ENCODE measurements around the gene PDZD4.

The PDZD4 gene

GRCh38 chrX:153866302-153867019, 36.1 kb upstream of the PDZD4 start:
- TF ChIP-seq, protein P1, sequence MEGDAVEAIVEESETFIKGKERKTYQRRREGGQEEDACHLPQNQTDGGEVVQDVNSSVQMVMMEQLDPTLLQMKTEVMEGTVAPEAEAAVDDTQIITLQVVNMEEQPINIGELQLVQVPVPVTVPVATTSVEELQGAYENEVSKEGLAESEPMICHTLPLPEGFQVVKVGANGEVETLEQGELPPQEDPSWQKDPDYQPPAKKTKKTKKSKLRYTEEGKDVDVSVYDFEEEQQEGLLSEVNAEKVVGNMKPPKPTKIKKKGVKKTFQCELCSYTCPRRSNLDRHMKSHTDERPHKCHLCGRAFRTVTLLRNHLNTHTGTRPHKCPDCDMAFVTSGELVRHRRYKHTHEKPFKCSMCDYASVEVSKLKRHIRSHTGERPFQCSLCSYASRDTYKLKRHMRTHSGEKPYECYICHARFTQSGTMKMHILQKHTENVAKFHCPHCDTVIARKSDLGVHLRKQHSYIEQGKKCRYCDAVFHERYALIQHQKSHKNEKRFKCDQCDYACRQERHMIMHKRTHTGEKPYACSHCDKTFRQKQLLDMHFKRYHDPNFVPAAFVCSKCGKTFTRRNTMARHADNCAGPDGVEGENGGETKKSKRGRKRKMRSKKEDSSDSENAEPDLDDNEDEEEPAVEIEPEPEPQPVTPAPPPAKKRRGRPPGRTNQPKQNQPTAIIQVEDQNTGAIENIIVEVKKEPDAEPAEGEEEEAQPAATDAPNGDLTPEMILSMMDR (conservative IDR thresholded peaks at IDR 0.05) = no peak
- no peak overlapping the region for H3K27ac ChIP-seq

DNA sequence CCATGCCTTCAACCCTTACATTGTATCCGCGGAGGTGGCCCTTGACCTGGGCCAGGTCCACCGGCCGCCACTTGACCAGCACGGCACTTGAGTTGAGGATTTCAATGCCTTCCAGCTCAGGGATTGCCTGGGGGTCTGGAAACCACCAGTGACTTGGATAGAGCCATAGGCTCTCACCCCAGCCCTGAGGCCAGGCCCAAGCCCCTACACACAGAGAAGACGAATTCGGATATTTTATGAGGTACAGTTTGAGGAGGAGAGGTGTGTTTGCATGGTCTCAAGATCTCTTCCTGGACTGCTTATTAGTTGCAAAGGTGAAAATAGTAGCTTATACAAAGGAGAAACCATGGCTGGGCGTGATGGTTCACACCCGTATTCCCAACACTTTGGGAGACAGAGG, 35.3 kb upstream of the PDZD4 start:
- TF ChIP-seq, protein P1 (conservative IDR thresholded peaks at IDR 0.05) = no peak
- no peak overlapping the region for H3K27ac ChIP-seq

GRCh38 chrX:153865321-153865580, 34.9 kb upstream of the PDZD4 start:
- TF ChIP-seq, protein P1 (conservative IDR thresholded peaks at IDR 0.05) = no peak
- no peak overlapping the region for H3K27ac ChIP-seq

GRCh38 chrX:153864561-153865320, 34.4 kb upstream of the PDZD4 start:
- TF ChIP-seq, protein P1 (conservative IDR thresholded peaks at IDR 0.05) = no peak
- H3K27ac ChIP-seq = no peak overlapping the region

GRCh38 chrX:153864101-153864500, 33.8 kb upstream of the PDZD4 start:
- no peak overlapping the region for H3K27ac ChIP-seq
- TF ChIP-seq, protein P1 (conservative IDR thresholded peaks at IDR 0.05) = no peak

DNA sequence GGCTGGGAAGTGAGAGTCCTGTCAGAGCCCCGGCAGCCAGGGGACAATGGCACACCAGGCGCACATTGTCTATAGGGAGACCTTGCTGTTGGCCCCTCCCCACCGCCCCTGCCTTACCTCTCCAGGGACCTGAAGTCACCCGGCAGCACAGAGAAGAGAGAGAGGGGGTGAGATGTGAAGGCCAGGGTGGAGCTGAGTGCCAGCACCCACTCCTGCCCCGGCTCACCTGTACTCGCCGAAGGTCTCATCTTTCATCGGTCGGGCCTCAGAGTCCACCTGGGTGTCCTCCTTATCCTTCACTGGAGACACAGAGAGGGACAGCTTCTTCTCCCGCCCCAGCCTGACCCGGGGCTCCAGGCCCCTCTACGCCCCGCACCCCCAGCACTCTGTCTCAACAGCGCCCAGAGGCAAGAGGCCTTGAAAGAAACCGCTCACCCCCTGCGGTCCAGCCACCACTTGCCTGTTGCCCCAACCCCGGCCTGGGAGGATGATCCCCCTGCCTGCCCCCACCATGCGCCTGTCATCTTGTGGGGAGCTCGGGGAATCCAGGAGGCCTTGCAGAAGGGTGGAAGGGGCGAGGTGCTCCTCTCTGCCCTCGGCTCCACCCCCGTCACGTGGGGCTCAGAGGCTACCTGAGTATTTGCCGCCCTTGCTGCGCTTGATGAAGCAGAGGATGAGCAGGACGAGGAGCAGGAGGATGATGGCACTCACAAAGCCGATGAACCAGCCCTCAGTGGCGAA, 33.1 kb upstream of the PDZD4 start:
- TF ChIP-seq, protein P1 (conservative IDR thresholded peaks at IDR 0.05) = no peak
- H3K27ac ChIP-seq = no peak overlapping the region

All from VCaP (cell line).